HepG2 (cell line): ENCODE measurements around the gene SCGB3A1.

Source experiments
- CERS6 ChIP-seq: sonication (generic); formaldehyde crosslinking; IDR thresholded peaks from 2 replicates; pipeline ENCODE4 v1.5.0; 2020; ENCODE audit warnings: missing genetic modification reagents
- CHD4 ChIP-seq: fragments of 200-600 bp; sonication (generic); IDR thresholded peaks from 2 replicates; pipeline ENCODE4 v1.7.0; 2017; ENCODE audit warnings: mild to moderate bottlenecking, low read length, borderline replicate concordance
- CTCF ChIP-seq: sonication (generic); formaldehyde crosslinking; IDR thresholded peaks from 2 replicates; pipeline ENCODE4 v1.5.0; 2020; ENCODE audit warnings: mild to moderate bottlenecking, missing genetic modification reagents, moderate library complexity
- DR1 ChIP-seq: sonication (generic); formaldehyde crosslinking; IDR thresholded peaks from 2 replicates; pipeline ENCODE4 v1.8.0; 2021; ENCODE audit warnings: mild to moderate bottlenecking, missing genetic modification reagents, inconsistent platforms
- ESRRA ChIP-seq: sonication (generic); formaldehyde crosslinking; IDR thresholded peaks from 2 replicates; pipeline ENCODE4 v1.5.1; 2020; ENCODE audit warnings: mild to moderate bottlenecking, low read depth, missing genetic modification reagents
- EZH2 ChIP-seq: conservative IDR thresholded peaks from 2 replicates; pipeline ENCODE4 v1.6.1; 2012; ENCODE audit warnings: mild to moderate bottlenecking, low read depth, low read length, moderate library complexity
- FOXK2 ChIP-seq: fragments of 450-650 bp; IDR thresholded peaks from 2 replicates; pipeline ENCODE4 v1.6.1; 2016
- POLR2A ChIP-seq, 2 experiments: IDR thresholded peaks; 2 replicates each; pipeline ENCODE4 v1.6.1; 2011; ENCODE audit warnings: low read depth in 2 of 2, low read length in 2 of 2, mild to moderate bottlenecking in 1 of 2, moderate library complexity in 1 of 2; ENCODE audit not compliant: insufficient read depth in 1 of 2
- POLR2AphosphoS5 ChIP-seq: IDR thresholded peaks from 2 replicates; pipeline ENCODE4 v1.6.1; 2012; ENCODE audit warnings: low read depth, low read length
- POLR2G ChIP-seq: fragments of 200-400 bp; formaldehyde crosslinking; IDR thresholded peaks from 2 replicates; pipeline ENCODE4 v1.6.1; 2018; ENCODE audit warnings: mild to moderate bottlenecking, low read depth, low read length, moderate library complexity
- RXRA ChIP-seq: sonication (generic); formaldehyde crosslinking; IDR thresholded peaks from 2 replicates; pipeline ENCODE4 v1.5.1; 2020; ENCODE audit warnings: missing genetic modification reagents
- ZNF224 ChIP-seq: sonication (generic); formaldehyde crosslinking; IDR thresholded peaks from 2 replicates; pipeline ENCODE4 v1.5.0; 2020; ENCODE audit warnings: mild to moderate bottlenecking, missing genetic modification reagents
- ZNF546 ChIP-seq: sonication (generic); formaldehyde crosslinking; conservative IDR thresholded peaks from 2 replicates; pipeline ENCODE4 v1.8.1; 2023; ENCODE audit warnings: mild to moderate bottlenecking, missing genetic modification reagents
- ZNF678 ChIP-seq: sonication (generic); formaldehyde crosslinking; IDR thresholded peaks from 2 replicates; pipeline ENCODE4 v1.4.0; 2020; ENCODE audit warnings: mild to moderate bottlenecking, missing genetic modification reagents

- TF ChIP-seq ZNF546 (CRISPR knock-in tag) (no peak), ZNF678 (CRISPR knock-in tag) (no peak), FOXK2 (no peak), CHD4 (no peak), RXRA (CRISPR knock-in tag) (no peak), POLR2AphosphoS5 (no peak), ZNF224 (no peak), POLR2G (no peak), ESRRA (no peak), POLR2A (IDR thresholded peaks at IDR 0.05; ENCODE audit: insufficient read depth in 1 of 2, low read depth in 2 of 2, low read length in 2 of 2) (no peak), DR1 (CRISPR knock-in tag) (no peak), EZH2 (no peak), CTCF (no peak), CERS6 (CRISPR knock-in tag) (no peak)
Observed at GRCh38 chr5:180606215-180606785, 15.0 kb upstream of the SCGB3A1 start.
